ENCODE measurements around the gene BCDIN3D. TPM values are rescaled to one million over a fixed set of nuclear protein-coding genes. Genes with fewer than 3 reads are reported as not detected.

BCDIN3D gene
- total and polyA plus RNA-seq, 2 donors (not counting 3 experiments of a cell fraction or from before 2014, with no cell fraction given) = 1.8 to 3.1 TPM

DNA sequence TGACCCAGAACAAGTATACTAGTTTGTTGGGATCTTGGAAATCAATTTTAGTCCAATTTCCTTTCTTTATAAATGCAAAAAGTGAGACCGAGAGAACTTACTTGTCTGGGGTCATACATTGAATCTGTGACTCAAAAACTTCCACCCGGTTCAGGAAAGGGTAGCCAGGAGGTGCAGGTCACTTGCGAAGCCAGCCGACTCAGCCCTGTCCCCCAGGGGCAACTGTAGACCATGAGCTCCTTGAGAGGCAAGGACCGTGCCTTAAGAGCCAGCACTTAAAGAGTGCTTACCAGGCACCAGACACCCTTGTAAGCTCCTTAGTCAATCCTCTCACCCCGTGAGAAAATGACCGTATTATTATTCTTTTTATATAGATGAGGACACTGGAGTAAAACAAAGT, 505 bp upstream of the BCDIN3D start:
- BruUV-seq (replicated peaks) = TSS peak; percentile 90
- dilution Hi-C loops (cut with MboI; ENCODE audit: extremely low pct_ligation_motif_present, low sequenced_read_pairs) (no loop called here), intact Hi-C loops (cut with micrococcal nuclease) (no loop called here)
- FAIRE-seq = no peak
- no peaks in the 10 kb centered on the region for H3K9me1 ChIP-seq (replicated peaks; ENCODE audit: control insufficient read depth, extremely low read depth, insufficient read depth, low read length)
- H3K27ac ChIP-seq (ENCODE audit: insufficient read depth, low read depth, low read length) = peak overlapping the region; percentile 50
- peak overlapping the region; percentile 24 to 71 (median 71) for H3K4me3 ChIP-seq (replicated peaks in 1 of 3; ENCODE audit: insufficient read depth in 1 of 3, low read depth in 1 of 3, low read length in 3 of 3)
- peaks cover 10 to 11% of the 10 kb centered on the region in 2 experiments for H3K27me3 ChIP-seq (ENCODE audit: control insufficient read depth in 2 of 2, insufficient read depth in 2 of 2, low read length in 2 of 2)
- no peak for DNase-seq (ENCODE audit: low read depth, low spot score)
- CTCF ChIA-PET = interaction anchor here (0.9 to 6.1 kb wide), 6 partner anchors 23 to 227 kb away, joined by 3 to 115 read pairs (median 5); partner anchors contain the start of gene TMBIM6
- H3K79me2 ChIP-seq (ENCODE audit: control insufficient read depth, insufficient read depth, low read length) = no peaks in the 10 kb centered on the region
- peak overlapping the region; percentile 49 for H3K9ac ChIP-seq (replicated peaks; ENCODE audit: extremely low read depth, insufficient read depth, low read length)
- H3K9me3 ChIP-seq (replicated peaks; ENCODE audit: control insufficient read depth, insufficient read depth, low read length) = no peaks in the 10 kb centered on the region
- POLR2A ChIA-PET = interaction anchor here (1.0 to 1.6 kb wide), 4 partner anchors 15 to 102 kb away, joined by 3 to 10 read pairs (median 6); partner anchors contain the start of genes NCKAP5L and TMBIM6
- H2AFZ ChIP-seq (ENCODE audit: low read depth, low read length) = peak overlapping the region; percentile 88
- no peaks in the 10 kb centered on the region for H4K20me1 ChIP-seq (replicated peaks; ENCODE audit: control insufficient read depth, extremely low read depth, insufficient read depth, low read length)
- no peaks in the 10 kb centered on the region for H3K36me3 ChIP-seq (ENCODE audit: control insufficient read depth in 2 of 2, extremely low read depth in 1 of 2, insufficient read depth in 2 of 2, low read length in 2 of 2)
- peak overlapping the region; percentile 90 for H3K4me2 ChIP-seq (ENCODE audit: insufficient read depth, low read length)
- no peak for TF ChIP-seq GATA2 (IDR thresholded peaks at IDR 0.05; ENCODE audit: insufficient read depth, insufficient read length, low read depth, low read length)
- TF ChIP-seq POLR2AphosphoS5 (IDR thresholded peaks at IDR 0.05; ENCODE audit: insufficient read depth, low read depth, low read length) = no peak
- no peak for TF ChIP-seq EZH2 (IDR thresholded peaks at IDR 0.05; ENCODE audit: borderline replicate concordance, low read depth, low read length, severe bottlenecking)
- no peak for TF ChIP-seq FOS (IDR thresholded peaks at IDR 0.05; ENCODE audit: borderline replicate concordance, insufficient read depth, low read length)
- TF ChIP-seq, protein P1, sequence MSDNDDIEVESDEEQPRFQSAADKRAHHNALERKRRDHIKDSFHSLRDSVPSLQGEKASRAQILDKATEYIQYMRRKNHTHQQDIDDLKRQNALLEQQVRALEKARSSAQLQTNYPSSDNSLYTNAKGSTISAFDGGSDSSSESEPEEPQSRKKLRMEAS (IDR thresholded peaks at IDR 0.05; ENCODE audit: insufficient read depth, insufficient read length) = no peak
- no peak for TF ChIP-seq JUN (IDR thresholded peaks at IDR 0.05; ENCODE audit: borderline replicate concordance, insufficient read depth, insufficient read length, low read depth)
- no peak for TF ChIP-seq MYC (IDR thresholded peaks at IDR 0.05; ENCODE audit: low read depth, low read length)
- TF ChIP-seq POLR2A (IDR thresholded peaks at IDR 0.05; ENCODE audit: low read depth, low read length) = no peak
- TF ChIP-seq, protein P2, sequence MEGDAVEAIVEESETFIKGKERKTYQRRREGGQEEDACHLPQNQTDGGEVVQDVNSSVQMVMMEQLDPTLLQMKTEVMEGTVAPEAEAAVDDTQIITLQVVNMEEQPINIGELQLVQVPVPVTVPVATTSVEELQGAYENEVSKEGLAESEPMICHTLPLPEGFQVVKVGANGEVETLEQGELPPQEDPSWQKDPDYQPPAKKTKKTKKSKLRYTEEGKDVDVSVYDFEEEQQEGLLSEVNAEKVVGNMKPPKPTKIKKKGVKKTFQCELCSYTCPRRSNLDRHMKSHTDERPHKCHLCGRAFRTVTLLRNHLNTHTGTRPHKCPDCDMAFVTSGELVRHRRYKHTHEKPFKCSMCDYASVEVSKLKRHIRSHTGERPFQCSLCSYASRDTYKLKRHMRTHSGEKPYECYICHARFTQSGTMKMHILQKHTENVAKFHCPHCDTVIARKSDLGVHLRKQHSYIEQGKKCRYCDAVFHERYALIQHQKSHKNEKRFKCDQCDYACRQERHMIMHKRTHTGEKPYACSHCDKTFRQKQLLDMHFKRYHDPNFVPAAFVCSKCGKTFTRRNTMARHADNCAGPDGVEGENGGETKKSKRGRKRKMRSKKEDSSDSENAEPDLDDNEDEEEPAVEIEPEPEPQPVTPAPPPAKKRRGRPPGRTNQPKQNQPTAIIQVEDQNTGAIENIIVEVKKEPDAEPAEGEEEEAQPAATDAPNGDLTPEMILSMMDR (IDR thresholded peaks at IDR 0.05; ENCODE audit: extremely low read depth in 1 of 2, insufficient read depth in 1 of 2, low read depth in 1 of 2, low read length in 2 of 2) = no peak
- H3K4me1 ChIP-seq (ENCODE audit: control insufficient read depth, extremely low read depth, insufficient read depth, low read length) = peaks cover 12% of the 10 kb centered on the region
